Cardiac ventricle fibroblast (primary cell): Measurements from ENCODE around the gene CAPSL. TPM values are rescaled to one million over a fixed set of nuclear protein-coding genes. Genes with fewer than 3 reads are reported as not detected.

Experiments used
- total RNA-seq: library from RNA; depleted of rRNA; stranded (reverse); fragments of >200 nt; gene quantifications from 2 replicates; pipeline ENCODE4 v1.2.3, GENCODE V29; 2015

Gene CAPSL
- not detected in 2 replicates for total RNA-seq

GRCh38 chr5:35938568-35939227, at the start of gene CAPSL:
TSS of gene CAPSL (minus strand) at chr5:35938622. CDS start at chr5:35921120, 17,502 bp downstream.

GRCh38 chr5:35856765-35857351, 81.6 kb downstream of the CAPSL start, which contains the start of gene IL7R:
TSS of gene IL7R (plus strand) at chr5:35856891. CDS start at chr5:35856978, 87 bp downstream.

Other genes with a start within 250 kb of the CAPSL start
- 0.06 TPM in 1 of 2 replicates, not detected in the other for gene IL7R, start 81.7 kb downstream of the CAPSL start, total RNA-seq
- not detected in 2 replicates for gene UGT3A1, start 52.8 kb upstream of the CAPSL start, total RNA-seq
- not detected in 2 replicates for gene UGT3A2, start 128.3 kb upstream of the CAPSL start, total RNA-seq
- gene LMBRD2, start 213.3 kb upstream of the CAPSL start, total RNA-seq: 4.7 and 7.5 TPM in 2 replicates
- 12.4 and 12.9 TPM in 2 replicates for gene SKP2, start 213.5 kb upstream of the CAPSL start, total RNA-seq